PFSK-1 (cell line): ENCODE results near the gene NAT9.

Source experiments
- FOXP2 ChIP-seq: optimal IDR thresholded peaks from 2 replicates; pipeline ENCODE3; 2011; ENCODE audit warnings: borderline replicate concordance, control low read depth, inconsistent platforms; ENCODE audit not compliant: insufficient read depth; ENCODE audit errors: extremely low read length, extremely low read depth
- POLR2AphosphoS5 ChIP-seq: IDR thresholded peaks from 2 replicates; pipeline ENCODE4 v1.6.1; 2012; ENCODE audit warnings: low read depth, mild to moderate bottlenecking, control low read depth, low read length, moderate library complexity
- REST ChIP-seq, 2 experiments: IDR thresholded peaks; 2 replicates each; pipeline versions ENCODE4 v1.6.1 to v1.8.0; 2011 to 2012; ENCODE audit warnings: low read depth in 2 of 2, low read length in 2 of 2, control low read depth in 1 of 2, inconsistent platforms in 1 of 2, mild to moderate bottlenecking in 1 of 2, moderate library complexity in 1 of 2; ENCODE audit not compliant: insufficient read depth in 1 of 2
- SIN3A ChIP-seq: IDR thresholded peaks from 2 replicates; pipeline ENCODE4 v1.6.1; 2012; ENCODE audit warnings: mild to moderate bottlenecking, low read length, moderate library complexity, borderline replicate concordance; ENCODE audit not compliant: insufficient read depth
- TAF1 ChIP-seq: IDR thresholded peaks from 2 replicates; pipeline ENCODE4 v1.6.1; 2012; ENCODE audit warnings: low read length, control low read depth, borderline replicate concordance; ENCODE audit not compliant: insufficient read depth

Gene NAT9

GRCh38 chr17:74734256-74734655, 41.9 kb downstream of the NAT9 start:
- TF ChIP-seq FOXP2: no peak
- no peak for TF ChIP-seq POLR2AphosphoS5
- TF ChIP-seq SIN3A: no peak
- no peak for TF ChIP-seq TAF1
- no peak for TF ChIP-seq REST (IDR thresholded peaks at IDR 0.05; ENCODE audit: insufficient read depth in 1 of 2, low read depth in 2 of 2, low read length in 2 of 2)

- TF ChIP-seq TAF1 (no peak), SIN3A (no peak), REST (IDR thresholded peaks at IDR 0.05; ENCODE audit: insufficient read depth in 1 of 2, low read depth in 2 of 2, low read length in 2 of 2) (no peak), POLR2AphosphoS5 (no peak), FOXP2 (no peak)
Observed at GRCh38 chr17:74733365-74734122, 42.6 kb downstream of the NAT9 start.

- no peak for TF ChIP-seq POLR2AphosphoS5
- TF ChIP-seq REST (IDR thresholded peaks at IDR 0.05; ENCODE audit: insufficient read depth in 1 of 2, low read depth in 2 of 2, low read length in 2 of 2): no peak
Observed at GRCh38 chr17:74732042-74732867, 43.9 kb downstream of the NAT9 start.

DNA sequence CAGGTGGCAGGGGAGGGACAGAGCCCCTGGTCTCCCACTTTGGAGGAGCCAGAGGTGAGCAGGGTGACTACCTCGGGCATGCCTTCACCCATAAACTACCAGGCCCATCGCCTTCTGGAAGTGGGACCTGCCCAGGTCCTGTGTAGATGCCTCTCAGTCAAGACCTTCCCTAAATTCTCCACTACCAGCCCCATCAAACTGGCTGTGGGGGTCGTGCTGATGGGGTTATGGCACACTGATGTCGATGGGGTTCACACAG, 44.9 kb downstream of the NAT9 start:
- TF ChIP-seq SIN3A: no peak
- no peak for TF ChIP-seq REST (IDR thresholded peaks at IDR 0.05; ENCODE audit: insufficient read depth in 1 of 2, low read depth in 2 of 2, low read length in 2 of 2)
- TF ChIP-seq TAF1: no peak
- no peak for TF ChIP-seq POLR2AphosphoS5
- no peak for TF ChIP-seq FOXP2
